Pancreas (tissue), 10 donors: ENCODE measurements around the gene KDM8. TPM values are rescaled to one million over a fixed set of nuclear protein-coding genes. Genes with fewer than 3 reads are reported as not detected.

Experiments
- ATAC-seq, 4 donors: fragments of 200-7000 bp; cut with Tn5 transposase; one replicate each; pipeline versions ENCODE4 v1.8.0 to v1.9.1; 2020; ENCODE audit warnings: mild to moderate bottlenecking in 4 of 4, moderate library complexity in 4 of 4
- DNase-seq, 6 donors: peaks; one replicate each; pipeline ENCODE4 v3.0.0-alpha.2; 2020
- FAIRE-seq: peaks from 2 replicates; lab custom pipeline; 2012; peaks lifted over from hg19 to GRCh38; lab: Jason Lieb, UNC
- H3K27ac ChIP-seq, 4 donors: fragments of 200-600 bp; sonication (generic); 1 replicate in 3 of 4; 2 replicates in 1 of 4; pipeline versions ENCODE4 v1.5.0 to v1.8.0; 2020
- H3K27me3 ChIP-seq, 4 donors: fragments of 200-600 bp; one replicate each; pipeline ENCODE4 v1.8.0; 2021
- H3K36me3 ChIP-seq, 3 donors: fragments of 200-600 bp; sonication (generic) in 1 of 3; one replicate each; pipeline versions ENCODE4 v1.5.0 to v1.8.0; 2020 to 2021
- H3K4me1 ChIP-seq, 3 donors: fragments of 200-600 bp; one replicate each; pipeline ENCODE4 v1.8.0; 2021
- H3K4me3 ChIP-seq, 4 donors: fragments of 200-600 bp; sonication (generic) in 2 of 4; one replicate each; pipeline versions ENCODE4 v1.5.0 to v1.8.0; 2020 to 2021
- H3K9me3 ChIP-seq, 4 donors: fragments of 200-600 bp; one replicate each; pipeline ENCODE4 v1.8.0; 2021
- WGBS, 2 donors: extraction: QIAGEN DNeasy Blood & Tissue Kit; methylation state at CpG; one replicate each; pipeline ENCODE4 v1.1.7; 2013; 5-methylcytosine and 5-hydroxymethylcytosine counted together
- intact Hi-C, 3 donors: fragments of 100-400 bp; cut with DNase I; formaldehyde crosslinking; loops; one replicate each; pipeline versions ENCODE4 v1.11.1 to v1.14.2; 2022
- polyA plus RNA-seq, 2 donors: library from polyadenylated mRNA; stranded (reverse); fragments of 200-250 nt; gene quantifications; one replicate each; pipeline ENCODE4 v1.2.3, GENCODE V29; 2013
- total RNA-seq, 6 donors: library from RNA; stranded (reverse); fragmentation: NEBNext Ultra II Directional in 4 of 6; extraction: Animal tissue kit (Norgen Biotek cat#: 25700) in 4 of 6; gene quantifications; one replicate each; pipeline versions ENCODE4 v1.2.1 to v1.2.4, GENCODE V29; 2021 to 2023
- TF ChIP-seq, protein P1 (sequence below), 4 donors: fragments of 200-600 bp; sonication (generic) in 3 of 4; IDR thresholded peaks; one replicate each; pipeline versions ENCODE4 v1.5.0 to v1.8.0; 2021; ENCODE audit warnings: antibody characterized with exemption in 4 of 4
- donor health status: healthy with polysubstance abuse.
- donor health status: DM: no; HTN: no; CAD: no; lungs with moderate emphysema.
- donor health status: DM: no; HTN: no; CAD: no.
- donor health status: control.
- donor health status: control.
- donor health status: Bipolar disorder and iron deficiency.
- donor health status: DM: yes; HTN: yes; CAD: no.
- donor health status: DM: no; HTN: no; CAD: no.
- donor health status: DM: no; HTN: no; CAD: no.
- donor health status: DM: yes; HTN: yes; CAD: no.

The KDM8 gene
- total and polyA plus RNA-seq, 8 donors = 4.7 to 17.7 (median 6.8) TPM

DNA sequence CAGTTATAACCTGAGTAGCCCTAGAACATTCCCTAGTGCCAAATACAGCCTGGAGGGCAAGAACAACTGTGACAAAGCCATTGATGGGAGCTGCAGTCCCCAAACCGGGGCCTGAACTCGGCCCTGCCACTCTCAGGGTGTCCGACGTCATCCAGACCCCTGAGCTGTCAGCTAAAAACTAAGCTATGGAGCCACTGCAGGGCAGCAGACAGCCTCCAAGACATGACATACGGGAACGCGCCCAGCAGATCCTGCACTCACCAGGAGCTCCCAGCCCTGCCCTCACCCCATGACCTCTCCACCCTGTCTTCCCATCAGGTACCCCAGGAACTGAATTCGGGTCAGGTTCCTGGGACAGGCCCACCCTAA lies 28.4 kb downstream of the KDM8 start:
- no peak for FAIRE-seq
- peaks cover 0 to 12% (median 2%) of the 10 kb centered on the region in 3 donors for H3K36me3 ChIP-seq
- 90 to 94% methylated on average over 8 of the region's 8 CpGs for WGBS, 2 donors
- H3K9me3 ChIP-seq = no peaks in the 10 kb centered on the region
- TF ChIP-seq, protein P1, sequence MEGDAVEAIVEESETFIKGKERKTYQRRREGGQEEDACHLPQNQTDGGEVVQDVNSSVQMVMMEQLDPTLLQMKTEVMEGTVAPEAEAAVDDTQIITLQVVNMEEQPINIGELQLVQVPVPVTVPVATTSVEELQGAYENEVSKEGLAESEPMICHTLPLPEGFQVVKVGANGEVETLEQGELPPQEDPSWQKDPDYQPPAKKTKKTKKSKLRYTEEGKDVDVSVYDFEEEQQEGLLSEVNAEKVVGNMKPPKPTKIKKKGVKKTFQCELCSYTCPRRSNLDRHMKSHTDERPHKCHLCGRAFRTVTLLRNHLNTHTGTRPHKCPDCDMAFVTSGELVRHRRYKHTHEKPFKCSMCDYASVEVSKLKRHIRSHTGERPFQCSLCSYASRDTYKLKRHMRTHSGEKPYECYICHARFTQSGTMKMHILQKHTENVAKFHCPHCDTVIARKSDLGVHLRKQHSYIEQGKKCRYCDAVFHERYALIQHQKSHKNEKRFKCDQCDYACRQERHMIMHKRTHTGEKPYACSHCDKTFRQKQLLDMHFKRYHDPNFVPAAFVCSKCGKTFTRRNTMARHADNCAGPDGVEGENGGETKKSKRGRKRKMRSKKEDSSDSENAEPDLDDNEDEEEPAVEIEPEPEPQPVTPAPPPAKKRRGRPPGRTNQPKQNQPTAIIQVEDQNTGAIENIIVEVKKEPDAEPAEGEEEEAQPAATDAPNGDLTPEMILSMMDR (IDR thresholded peaks at IDR 0.05) = no peak
- peaks cover 0 to 17% (median 0%) of the 10 kb centered on the region in 3 donors for H3K4me1 ChIP-seq
- no peak overlapping the region for H3K4me3 ChIP-seq
- intact Hi-C loops = loop anchor here (5.0 to 10.0 kb wide), 3 partner anchors 47 to 141 kb away; no protein-coding TSS in a partner anchor
- ATAC-seq = no peak
- no peak overlapping the region for H3K27ac ChIP-seq
- no peak for DNase-seq
- H3K27me3 ChIP-seq = no peaks in the 10 kb centered on the region

DNA sequence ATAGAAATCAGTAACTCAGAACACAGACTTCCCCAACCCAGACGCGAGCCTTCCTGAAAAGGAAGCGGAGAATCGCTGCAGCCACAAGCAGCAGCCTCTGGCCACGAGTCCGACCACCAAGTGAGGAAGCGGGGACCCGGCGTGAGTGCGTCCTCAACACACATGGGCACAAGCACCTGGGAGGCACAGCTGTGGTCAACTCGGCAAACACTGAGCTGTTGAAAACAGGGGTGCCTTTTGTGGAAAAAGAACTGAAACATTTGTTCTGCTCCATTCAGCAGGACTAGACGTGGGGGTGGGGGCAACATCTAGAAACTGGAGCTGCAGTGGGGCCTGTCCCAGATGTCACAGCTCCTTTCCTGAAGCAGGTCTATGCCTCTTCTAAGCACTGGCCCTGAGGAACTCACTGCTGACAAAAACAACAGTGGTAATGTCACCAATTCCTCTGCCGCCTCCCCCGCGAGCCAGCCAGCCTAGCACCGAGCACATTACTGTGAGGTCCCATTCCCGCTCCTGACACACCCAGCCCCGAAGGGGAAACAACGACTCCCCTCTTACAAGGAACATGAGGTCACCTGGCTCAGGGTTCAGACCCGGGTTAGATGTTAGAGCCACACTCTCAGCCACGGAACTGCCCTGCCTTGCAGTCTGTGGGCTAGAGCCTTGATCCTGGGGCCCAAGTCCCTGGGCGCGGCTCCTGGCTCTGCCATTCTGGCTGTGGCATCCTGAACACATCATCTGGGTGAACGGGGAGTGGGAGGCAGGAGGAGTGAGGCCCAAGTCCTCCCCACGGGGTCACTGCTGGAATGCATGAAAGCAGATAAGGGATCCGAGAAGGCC lies 29.0 kb downstream of the KDM8 start:
- FAIRE-seq = no peak
- Histone ChIP-seq H3K36me3 (peaks cover 0 to 12% (median 2%) of the 10 kb centered on the region in 3 donors), H3K9me3 (no peaks in the 10 kb centered on the region), H3K4me3 (no peak overlapping the region), H3K4me1 (peaks cover 0 to 18% (median 0%) of the 10 kb centered on the region in 3 donors), H3K27me3 (no peaks in the 10 kb centered on the region), H3K27ac (no peak overlapping the region)
- WGBS, 2 donors = 89 to 91% methylated on average over 26 of the region's 26 CpGs
- ATAC-seq = no peak
- TF ChIP-seq, protein P1 (IDR thresholded peaks at IDR 0.05) = no peak
- intact Hi-C loops = loop anchor here (5.0 to 10.0 kb wide), 3 partner anchors 47 to 140 kb away; no protein-coding TSS in a partner anchor
- no peak for DNase-seq

DNA sequence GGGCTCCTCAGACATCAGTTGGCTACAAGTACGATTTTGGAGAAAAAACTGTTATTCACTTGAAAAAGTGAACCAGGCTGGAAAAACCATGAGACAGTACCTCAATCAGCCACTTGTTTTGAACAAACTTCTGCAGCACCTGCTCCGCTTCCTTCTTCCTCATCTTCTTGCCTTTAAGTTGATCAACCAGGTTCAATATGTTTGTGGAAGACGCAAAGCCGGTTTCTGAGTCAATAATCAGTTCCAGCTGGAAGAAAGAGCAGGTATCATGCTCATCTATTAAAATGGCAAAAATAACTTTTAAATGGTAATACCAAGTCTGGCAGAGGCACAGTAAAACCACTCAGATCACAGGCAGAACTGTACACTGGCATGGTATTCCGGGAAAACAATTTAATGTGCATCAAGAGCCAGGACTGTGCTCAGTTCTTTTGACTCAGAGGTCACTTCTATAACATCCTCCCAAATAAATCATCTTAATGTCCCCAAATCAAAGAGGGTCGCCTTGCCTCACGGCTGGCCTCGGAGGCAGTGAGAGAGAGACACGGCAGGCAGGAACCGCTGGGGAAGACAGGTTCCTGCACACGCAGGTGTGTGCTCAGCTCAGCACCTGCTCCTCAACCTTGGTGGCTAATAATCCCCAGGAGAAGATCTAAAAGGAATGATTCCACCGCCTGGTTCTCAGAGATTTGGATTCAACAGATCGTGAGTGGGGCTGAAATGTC lies 29.7 kb downstream of the KDM8 start:
- Histone ChIP-seq H3K27ac (no peak overlapping the region), H3K9me3 (no peaks in the 10 kb centered on the region), H3K27me3 (no peaks in the 10 kb centered on the region), H3K36me3 (peaks cover 0 to 12% (median 2%) of the 10 kb centered on the region in 3 donors), H3K4me3 (no peak overlapping the region), H3K4me1 (peaks cover 0 to 18% (median 0%) of the 10 kb centered on the region in 3 donors)
- WGBS, 2 donors = 85 to 92% methylated on average over 13 of the region's 13 CpGs
- TF ChIP-seq, protein P1 (IDR thresholded peaks at IDR 0.05) = no peak
- DNase-seq (peak in 1 of 6 donors; percentile 9), FAIRE-seq (no peak), ATAC-seq (no peak)
- intact Hi-C loops = loop anchor here (5.0 to 10.0 kb wide), 3 partner anchors 48 to 139 kb away; no protein-coding TSS in a partner anchor

DNA sequence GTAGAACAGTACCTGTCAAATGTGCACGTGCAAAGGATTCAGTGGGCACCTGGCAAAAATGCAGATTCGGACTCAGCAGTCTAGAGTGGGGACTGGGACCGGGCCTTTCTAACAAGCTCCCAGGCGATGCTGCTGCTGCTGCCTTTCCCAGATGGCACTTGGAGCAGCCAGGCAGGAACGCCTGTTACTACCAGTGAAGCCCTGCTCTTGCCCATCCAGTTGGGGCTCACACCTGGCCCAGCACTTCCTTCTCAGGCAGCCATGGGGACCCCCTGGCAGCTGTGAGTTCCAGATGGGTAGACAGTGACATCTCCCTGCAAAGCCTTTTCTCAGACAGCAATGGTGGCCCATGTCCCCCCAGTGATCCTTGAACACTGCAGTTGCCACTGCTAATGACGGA lies 30.4 kb downstream of the KDM8 start:
- FAIRE-seq (no peak), DNase-seq (peak in 1 of 6 donors; percentile 44), ATAC-seq (no peak)
- 90 to 92% methylated on average over 6 of the region's 6 CpGs for WGBS, 2 donors
- intact Hi-C loops = loop anchor here (5.0 to 10.0 kb wide), 3 partner anchors 49 to 139 kb away; no protein-coding TSS in a partner anchor
- H3K4me3 ChIP-seq = no peak overlapping the region
- H3K4me1 ChIP-seq = peaks cover 0 to 18% (median 0%) of the 10 kb centered on the region in 3 donors
- H3K27me3 ChIP-seq = no peaks in the 10 kb centered on the region
- no peaks in the 10 kb centered on the region for H3K9me3 ChIP-seq
- H3K27ac ChIP-seq = no peak overlapping the region
- TF ChIP-seq, protein P1 (IDR thresholded peaks at IDR 0.05) = no peak
- peaks cover 0 to 12% (median 2%) of the 10 kb centered on the region in 3 donors for H3K36me3 ChIP-seq
